ENCODE data around the gene MACF1. TPM values are rescaled to one million over a fixed set of nuclear protein-coding genes. Genes with fewer than 3 reads are reported as not detected.

Gene MACF1
- polyA plus RNA-seq, 10 donors: 194 to 362 (median 246) TPM

DNA sequence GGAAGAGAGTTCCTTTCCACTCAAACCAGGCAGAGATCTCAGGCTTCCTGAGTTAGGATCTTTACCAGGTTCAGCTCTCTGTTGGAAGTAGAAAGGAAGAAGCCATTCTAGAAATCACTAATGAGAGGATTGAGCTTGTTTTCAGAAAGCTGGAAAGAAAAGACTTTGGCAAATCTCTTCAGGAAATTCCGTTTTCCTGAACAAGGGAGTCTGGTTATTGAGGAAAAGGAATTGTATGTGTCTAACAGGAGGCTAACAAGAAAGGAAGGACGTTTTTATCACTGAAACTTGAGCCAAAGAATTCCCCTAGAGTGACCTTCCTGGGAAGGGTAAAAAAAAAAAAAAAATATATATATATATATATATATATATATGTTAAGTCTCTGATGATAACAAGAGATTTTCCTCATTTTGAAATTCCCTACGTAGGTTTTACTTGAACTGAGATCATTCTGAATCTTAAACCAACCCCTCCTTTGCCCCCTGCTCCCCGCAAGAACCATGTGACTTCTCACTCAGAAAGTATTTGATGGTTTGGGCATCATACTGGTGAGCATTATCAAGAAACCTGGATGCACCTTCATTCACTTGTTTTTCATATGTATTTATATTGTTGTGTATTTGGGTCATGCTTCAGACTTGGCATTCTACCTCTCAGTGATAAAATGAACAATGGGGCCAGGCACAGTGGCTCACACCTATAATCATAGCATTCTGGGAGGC is 188.5 kb downstream of the MACF1 start:
- DNase-seq: peak in 1 of 3 donors; percentile 40

DNA sequence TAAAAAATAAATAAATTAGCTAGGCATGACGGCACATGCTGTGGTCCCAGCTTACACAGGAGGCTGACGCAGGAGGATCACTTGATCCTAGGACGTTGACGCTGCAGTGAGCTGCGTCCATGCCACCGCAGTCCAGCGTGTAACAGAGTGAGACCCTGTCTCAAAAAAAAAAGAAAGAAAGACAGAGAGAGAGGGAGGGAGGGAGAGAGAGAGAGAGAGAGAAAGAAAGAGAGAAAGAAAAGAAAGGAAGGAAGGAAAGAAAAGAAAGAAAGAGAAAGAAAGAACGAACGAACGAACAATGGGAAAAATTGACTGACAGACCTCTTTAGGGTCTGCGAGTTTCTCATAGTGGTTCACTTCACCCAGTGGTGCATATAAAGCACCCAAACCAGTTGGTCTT is 189.2 kb downstream of the MACF1 start:
- DNase-seq: no peak

DNA sequence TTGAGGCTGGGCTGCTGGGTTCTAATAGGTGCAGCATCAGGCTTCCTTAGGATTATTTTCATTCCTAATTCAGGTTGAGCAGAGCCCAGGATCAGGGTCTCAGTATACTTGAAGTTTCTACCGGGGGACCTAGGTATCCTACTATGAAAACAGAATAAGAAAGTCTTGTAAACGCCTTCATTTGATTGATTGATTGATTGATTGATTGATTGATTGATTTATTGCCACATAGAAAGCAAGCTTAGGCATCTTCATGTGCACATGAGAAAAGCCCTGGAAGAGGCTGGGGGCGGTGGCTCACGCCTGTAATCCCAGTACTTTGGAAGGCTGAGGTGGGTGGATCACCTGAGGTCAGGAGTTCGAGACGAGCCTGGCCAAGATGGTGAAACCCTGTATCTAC is 189.6 kb downstream of the MACF1 start:
- no peak for DNase-seq

DNA sequence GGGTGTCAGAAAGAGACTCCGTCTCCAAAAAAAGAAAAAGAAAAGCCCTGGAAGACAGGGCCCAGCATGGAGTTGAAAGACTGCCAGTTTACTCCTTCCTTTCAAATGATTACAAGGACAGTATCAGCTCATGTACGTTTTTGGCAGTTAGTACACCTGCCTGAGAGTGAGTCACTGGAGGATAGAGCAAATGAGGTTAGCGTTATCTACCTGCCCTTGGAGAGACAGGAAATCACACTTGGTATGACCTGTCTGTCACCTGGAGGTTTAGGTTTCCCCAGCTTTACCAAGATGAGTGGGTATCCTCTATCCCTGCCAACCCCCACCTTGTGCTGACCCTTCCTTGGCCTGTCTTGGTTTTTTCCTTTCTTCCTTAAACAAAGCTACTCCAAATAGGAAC is 190.1 kb downstream of the MACF1 start:
- DNase-seq: no peak

DNA sequence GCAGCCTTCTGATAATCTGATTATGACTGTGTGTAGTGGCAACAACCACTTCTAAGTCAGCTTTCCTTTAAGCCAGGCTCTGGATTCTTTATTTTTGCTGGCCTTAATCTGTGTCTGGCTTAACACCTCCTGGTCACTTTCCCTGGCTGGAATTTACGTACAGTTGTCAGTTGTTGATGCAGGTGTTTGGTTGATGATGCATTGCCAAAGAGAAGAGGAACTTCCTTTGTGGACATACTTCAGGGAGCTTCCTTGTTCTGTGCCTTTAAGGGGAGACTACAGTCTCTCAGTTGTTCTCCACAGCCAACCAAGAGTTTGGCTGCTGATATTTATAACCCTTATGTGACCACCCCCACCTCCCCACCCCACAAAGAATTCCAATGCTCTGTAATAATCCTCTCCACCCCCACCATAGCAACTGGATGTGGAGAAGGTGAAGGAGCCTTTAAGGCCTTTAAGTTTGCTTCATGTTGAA is 190.9 kb downstream of the MACF1 start:
- DNase-seq: peak; percentile 78 to 91 (median 86)

DNA sequence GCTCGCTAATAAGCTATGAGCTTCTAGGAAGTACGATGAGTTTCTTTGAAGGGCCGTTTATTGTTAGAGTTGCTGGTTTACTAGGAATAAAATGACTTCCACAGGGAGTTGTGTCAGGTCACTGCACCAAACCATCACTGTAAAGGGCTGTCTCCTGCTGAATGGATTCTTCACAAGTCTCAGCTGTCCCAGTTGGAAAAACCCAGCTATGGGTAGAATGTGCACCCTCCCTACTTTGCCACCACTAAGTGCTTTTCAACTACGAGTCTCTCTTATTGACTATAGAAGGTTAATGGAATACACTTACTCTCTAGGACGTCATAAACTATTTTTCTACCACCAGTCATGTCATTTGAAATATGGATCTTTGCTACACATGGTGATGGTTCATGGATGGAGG is 192.2 kb downstream of the MACF1 start:
- no peak for DNase-seq

DNA sequence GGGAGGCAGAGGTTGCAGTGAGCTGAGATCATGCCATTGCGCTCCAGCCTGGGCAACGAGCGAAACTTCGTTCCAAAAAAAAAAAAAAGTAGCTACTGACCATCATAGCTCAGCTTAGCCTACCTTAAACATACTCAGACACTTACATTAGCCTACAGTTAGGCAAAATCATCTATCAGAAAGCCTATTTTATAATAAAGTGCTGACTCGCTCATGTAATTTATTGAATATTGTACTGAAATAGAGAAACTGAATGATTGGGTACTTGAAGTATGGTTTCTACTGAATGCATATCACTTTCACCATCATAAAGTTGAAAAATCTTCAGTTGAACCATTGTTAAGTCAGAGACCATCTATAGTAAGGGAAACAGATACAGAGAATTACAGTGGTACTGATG is 193.0 kb downstream of the MACF1 start:
- no peak for DNase-seq

DNA sequence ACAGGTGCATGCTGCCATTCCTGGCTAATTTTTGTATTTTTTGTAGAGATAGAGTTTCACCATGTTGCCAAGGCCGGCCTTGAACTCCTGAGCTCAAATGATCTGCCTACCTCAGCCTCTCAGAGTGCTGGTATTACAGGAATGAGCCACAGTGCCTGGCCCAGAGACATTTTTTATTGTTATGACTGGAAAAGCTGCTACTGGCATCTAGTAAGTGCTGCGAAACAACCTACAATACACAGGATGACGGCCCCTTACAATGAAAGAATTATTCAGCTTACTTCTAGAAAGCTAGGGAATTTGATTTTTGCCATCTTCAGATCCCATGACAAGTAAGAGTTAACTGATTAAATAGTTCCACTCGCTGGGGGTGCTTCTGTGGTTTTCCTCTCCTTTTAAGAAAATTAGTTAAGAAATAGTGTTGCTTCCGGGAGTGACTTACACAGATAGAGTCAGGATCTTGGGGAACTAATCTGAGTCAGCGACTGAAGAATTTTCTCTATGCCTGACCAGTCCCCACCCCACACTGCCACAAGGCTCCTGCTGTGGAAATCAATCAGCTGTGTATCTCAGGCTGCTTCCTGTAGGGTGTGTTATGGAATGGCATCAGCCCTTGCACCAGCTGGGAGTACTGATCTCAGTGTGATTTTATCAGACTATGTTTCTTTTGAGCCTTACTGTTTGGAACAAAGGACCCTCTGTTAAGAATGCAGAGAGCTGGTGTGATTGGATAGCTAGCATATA is 194.0 kb downstream of the MACF1 start:
- peak; percentile 59 to 94 (median 76) for DNase-seq

DNA sequence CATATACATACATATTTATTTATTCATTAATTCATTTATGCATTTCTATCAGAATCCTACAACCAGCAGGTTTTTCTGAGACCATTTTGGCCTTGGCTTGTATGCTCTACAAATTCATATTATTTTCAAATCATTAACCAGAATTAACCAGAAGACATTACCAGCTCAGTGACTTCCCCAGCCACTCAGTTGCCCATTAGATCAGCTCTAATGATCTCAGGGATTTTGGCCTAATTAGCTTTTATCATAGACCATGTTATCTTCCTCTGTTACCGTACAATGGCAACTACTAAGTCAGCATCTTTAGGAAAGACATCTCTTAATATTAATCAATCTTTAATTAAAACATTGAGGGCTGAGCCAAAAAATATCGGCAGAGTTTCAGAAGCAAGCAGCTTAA is 196.6 kb downstream of the MACF1 start:
- DNase-seq: no peak

DNA sequence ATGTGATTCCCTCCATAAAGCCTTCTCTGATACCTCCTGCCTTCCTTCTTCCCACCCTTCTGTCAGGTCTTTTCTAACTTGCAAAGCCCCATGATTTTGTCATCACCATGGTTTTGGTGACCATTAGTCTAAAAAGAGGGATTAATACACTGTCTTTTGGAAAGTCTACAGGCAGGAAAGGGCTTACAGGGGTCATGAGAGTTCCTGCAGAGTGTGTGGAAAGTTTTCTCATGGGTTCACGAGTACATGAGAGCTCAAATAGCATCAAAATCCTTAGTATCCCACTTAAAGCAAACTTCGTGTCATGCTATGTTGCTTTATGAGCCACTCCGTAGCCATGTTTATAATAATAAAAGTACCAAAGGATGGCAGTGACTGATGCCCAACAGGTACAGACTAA is 200.4 kb downstream of the MACF1 start:
- no peak for DNase-seq

DNA sequence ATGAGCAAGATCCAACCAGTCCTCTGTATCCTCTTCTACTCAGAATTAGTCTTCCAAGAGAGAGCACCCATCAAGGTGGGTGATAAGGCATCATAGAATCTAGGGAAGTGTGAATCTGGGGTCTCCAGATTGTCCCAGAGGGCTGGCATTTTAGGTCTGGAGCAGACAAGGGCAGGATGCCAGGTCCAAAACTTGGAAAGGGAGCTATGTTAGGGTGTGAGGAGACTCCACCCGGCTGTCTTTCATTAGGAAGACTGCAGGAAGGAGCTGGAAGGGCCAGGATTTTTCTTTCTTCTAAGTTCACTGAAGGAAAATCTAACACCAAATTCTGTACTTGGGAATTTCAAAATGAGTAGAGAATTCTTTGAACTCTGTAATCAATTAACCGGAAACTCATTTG is 200.9 kb downstream of the MACF1 start:
- no peak for DNase-seq

DNA sequence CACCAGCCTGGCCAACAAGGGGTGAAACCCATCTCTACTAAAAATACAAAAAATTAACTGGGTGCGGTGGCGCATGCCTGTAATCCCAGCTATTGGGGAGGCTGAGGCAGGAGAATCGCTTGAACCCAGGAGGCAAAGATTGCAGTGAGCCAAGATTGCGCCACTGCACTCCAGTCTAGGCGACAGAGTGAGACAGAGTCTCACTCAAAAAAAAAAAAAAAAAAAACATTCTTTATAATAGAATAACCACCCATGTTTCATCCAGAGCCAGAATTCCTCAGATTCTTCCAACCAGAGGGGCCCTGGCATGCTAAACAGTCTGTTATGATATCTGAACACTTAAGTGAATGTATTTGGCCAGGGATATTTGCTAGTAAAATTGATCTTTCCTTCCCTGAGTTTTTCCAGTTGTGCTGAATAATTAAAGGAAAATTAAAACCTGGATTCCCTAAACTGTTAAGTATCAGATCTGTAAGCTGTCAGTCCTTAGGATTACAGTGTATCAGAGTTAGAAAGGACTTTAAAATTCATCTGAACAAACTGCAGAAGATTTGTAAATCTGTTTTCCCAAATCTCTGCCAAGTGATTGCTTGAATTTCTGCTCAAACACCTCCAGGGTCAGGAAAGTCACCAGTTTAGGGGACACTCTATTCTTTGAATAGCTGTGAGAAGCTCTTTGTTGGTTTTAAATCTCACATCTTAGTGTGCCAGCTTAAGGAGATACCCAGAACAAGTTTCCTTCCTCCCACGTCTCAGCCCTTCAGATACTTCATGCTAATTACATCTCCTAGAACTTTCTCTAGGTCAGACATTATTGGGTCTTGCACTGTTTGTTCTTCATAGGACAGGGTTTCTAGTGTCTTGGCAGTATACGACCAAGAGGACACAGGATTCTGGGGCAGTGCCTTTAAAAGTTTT is 202.3 kb downstream of the MACF1 start:
- peak in 1 of 3 donors; percentile 53 for DNase-seq

DNA sequence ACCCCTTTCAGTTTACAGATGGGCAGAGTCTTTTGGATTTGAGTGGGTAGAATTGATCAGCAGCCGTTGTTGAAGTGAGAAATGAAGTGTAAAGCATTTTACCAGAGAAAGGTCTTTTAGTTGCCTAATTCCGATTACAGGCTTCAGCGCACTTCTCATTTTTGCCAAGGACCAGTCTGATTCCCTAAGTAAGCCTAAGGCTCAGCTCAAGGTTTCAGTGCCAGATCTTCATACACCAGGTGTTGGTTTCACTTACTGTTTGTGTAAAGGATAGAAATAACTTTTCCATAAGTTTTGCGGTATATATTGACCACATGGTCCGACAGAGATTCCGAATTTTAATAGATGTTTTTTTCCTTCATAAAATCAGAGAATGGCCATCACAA is 203.0 kb downstream of the MACF1 start:
- peak in 1 of 3 donors; percentile 49 for DNase-seq

DNA sequence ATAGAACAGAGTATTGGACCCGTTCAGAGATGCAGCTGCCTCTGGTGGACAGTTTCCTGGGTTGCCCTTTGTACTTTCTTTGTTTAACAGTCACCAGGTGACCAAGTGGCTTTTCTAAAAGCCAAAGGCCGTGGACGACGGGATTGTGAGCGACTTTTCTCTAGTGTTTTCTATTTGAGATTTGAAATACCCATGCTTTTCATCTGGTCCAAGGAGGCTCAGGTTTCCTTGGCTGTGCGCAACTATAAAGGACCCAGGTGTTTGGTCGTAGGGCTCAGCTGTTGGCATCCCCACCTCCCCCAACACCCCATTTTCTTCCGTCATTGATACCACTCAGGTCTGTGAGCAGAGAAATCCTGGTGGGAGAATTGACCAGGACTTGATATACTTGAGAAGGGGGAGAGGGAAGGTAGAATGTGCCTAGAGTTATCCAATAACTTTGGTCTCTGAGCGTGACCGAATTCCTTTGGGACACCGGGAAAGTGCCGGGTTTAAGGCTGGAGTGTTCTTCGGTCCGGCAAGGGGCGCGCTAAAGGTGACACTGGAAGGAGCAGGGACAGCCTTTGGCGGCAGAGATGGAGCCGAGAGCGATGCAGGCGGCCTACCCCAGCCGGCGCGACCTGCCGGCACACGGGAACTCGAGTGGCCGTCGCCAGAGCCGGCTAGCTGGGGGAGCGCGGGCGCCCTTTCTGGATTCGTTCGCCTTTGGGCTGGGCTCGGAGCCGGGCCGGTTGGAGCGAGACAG is 203.6 kb downstream of the MACF1 start:
- DNase-seq: no peak

DNA sequence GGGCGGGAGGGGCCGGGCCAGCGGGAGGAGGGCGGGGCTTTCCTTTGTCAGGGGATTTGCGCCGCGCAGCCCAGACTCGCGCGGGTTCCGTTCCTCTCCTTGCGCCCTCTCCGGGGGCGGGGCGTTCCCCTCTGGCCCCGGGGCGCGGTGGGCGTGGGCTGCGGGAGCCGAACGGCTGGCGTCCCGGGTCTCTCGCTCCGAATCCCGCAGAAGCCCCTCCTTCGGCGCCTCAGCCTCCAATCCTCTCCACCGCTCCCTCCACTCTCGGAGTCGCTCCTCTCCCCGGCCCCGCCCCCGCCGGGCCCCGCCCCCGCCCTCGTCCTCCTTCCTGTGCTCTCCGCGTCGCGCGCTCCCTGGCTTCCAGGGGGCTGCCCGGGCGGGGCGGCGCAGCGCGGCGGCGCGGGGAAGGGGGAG is 204.2 kb downstream of the MACF1 start:
- DNase-seq: peak; percentile 96 to 98 (median 97)

DNA sequence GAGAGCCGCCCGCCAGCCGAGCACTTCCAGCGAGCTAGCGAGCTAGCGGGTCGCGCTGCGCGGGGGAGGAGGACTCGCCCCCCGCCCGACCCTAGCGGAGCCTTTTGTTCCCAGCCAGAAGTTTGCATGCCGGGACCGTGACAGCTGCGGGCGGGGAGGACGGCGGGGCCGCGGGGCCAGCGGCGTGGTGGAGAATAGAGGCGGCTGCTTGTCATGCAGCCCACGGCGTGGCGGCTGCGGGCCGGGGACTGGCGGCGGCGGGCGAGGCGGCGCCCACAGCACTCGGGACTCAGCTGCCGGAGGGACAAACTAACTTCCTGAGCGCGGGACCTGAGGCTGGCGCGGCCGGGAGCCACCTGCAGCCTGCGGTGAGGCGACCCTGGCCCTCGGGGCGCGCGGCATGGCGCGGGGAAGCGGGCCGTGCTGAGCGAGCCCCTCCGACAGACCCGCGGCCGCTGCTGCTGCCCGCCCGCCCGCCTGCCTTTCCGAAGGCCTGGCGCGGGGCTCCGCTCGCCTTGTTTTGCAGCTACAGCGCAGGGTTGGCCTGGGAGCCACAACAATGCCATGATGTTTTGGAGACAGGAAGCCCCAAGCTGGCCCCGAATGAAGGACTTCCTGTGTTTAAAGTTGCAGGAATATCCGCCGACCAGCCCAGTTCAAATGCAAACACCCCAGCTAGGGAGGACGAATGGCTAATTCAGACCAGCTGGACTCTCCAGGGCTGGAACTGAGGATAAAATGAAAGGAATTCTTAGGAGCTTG is 204.7 kb downstream of the MACF1 start:
- peak; percentile 53 to 84 (median 57) for DNase-seq

DNA sequence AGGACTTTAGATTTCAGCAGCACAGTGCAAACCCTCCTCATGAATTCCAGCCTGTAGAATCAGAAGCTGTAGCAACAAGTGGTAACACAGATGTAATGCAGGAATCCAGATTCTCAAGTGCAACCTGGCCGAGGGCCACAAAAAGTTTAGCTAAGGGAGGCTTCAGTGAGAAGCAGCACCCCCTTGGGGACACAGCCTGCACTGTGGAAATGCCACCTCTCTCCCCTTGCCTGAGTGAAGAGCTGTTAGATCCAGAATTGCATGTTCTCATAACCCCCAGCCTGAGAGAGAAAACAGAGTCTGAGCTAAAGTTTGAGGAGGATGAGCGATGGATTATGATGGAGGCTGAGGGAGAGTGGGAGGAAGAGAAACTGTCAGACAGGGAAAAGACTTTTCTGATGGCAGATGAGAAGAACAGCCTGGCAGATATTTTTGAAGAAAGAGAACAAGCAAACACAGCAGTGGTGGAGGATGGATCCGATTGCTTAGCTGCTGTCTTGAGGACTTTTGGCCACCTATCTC is 206.5 kb downstream of the MACF1 start:
- peak; percentile 82 to 91 (median 86) for DNase-seq

DNA sequence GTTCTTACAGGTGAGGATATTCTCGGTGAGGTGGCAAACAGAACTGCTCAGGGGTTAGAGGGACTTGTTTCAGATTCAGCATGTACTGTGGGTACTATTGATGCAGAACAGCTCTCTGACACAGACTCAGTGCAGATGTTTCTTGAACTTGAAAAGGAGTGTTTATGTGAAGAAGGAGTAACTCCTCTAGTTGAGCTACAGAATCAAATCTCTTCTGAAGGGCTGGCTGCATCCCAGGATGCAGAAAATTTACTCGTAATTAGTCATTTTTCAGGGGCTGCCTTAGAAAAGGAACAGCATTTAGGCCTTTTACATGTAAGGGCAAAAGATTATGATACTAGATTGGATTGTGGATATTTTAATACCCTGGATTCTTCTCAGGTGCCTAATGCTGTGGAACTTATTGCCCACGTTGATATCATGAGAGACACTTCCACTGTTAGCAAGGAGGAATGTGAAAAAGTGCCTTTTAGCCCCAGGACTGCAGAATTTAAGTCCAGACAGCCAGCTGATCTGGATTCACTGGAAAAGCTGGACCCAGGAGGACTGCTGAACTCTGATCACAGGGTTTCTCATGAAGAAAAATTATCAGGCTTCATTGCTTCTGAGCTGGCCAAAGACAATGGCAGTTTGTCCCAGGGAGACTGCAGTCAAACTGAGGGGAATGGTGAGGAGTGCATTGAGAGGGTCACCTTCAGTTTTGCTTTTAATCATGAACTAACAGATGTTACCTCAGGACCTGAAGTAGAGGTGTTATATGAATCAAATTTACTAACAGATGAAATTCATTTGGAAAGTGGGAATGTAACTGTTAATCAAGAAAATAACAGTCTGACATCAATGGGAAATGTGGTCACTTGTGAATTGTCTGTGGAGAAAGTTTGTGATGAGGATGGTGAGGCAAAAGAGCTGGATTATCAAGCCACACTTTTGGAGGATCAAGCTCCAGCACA is 207.3 kb downstream of the MACF1 start:
- DNase-seq: no peak

DNA sequence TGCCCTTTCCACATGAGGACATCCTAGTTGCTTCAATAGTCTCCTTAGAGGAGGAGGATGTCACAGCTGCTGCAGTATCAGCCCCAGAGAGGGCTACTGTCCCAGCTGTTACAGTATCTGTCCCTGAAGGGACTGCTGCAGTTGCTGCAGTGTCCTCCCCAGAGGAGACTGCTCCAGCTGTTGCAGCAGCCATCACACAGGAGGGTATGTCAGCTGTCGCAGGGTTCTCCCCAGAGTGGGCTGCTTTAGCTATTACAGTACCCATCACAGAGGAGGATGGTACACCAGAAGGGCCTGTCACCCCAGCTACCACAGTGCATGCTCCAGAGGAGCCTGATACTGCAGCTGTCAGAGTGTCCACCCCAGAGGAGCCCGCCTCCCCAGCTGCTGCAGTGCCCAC is 208.4 kb downstream of the MACF1 start:
- no peak for DNase-seq

All from muscle of back (tissue), 11 donors.